ENCODE results near the gene ODAD2. TPM values are rescaled to one million over a fixed set of nuclear protein-coding genes. Genes with fewer than 3 reads are reported as not detected.

Gene ODAD2
- total RNA-seq, 1 experiment from 2014 or later: 4.1 TPM

- H3K36me3 Mint-ChIP-seq: peaks cover 5% of the 10 kb centered on the region
- peaks cover 3% of the 10 kb centered on the region; the same call in 1 of the 2 replicates for H3K27me3 Mint-ChIP-seq (ENCODE audit: low read depth)
- ATAC-seq (peak; percentile 80), DNase-seq (ENCODE audit: low spot score) (no peak)
- TF ChIP-seq MAX (CRISPR knock-in tag; IDR thresholded peaks at IDR 0.05) (no peak), CBFB (CRISPR knock-in tag; IDR thresholded peaks at IDR 0.05; ENCODE audit: low read depth) (no peak), ATF2 (CRISPR knock-in tag; IDR thresholded peaks at IDR 0.05; ENCODE audit: borderline replicate concordance, low read depth) (no peak), CREB1 (CRISPR knock-in tag; IDR thresholded peaks at IDR 0.05) (no peak), ZNF317 (CRISPR knock-in tag; IDR thresholded peaks at IDR 0.05; ENCODE audit: borderline replicate concordance, low read depth) (no peak), ZNF416 (CRISPR knock-in tag; IDR thresholded peaks at IDR 0.05) (no peak), NR2C2 (CRISPR knock-in tag; IDR thresholded peaks at IDR 0.05) (no peak), TP53 (CRISPR knock-in tag; IDR thresholded peaks at IDR 0.05) (no peak), HMGA2 (CRISPR knock-in tag; IDR thresholded peaks at IDR 0.05) (no peak), ZNF512 (CRISPR knock-in tag; IDR thresholded peaks at IDR 0.05; ENCODE audit: borderline replicate concordance) (no peak), SP1 (CRISPR knock-in tag; conservative IDR thresholded peaks at IDR 0.05) (no peak), SMAD3 (CRISPR knock-in tag; IDR thresholded peaks at IDR 0.05; ENCODE audit: borderline replicate concordance) (no peak)
- no peak overlapping the region for H3K4me3 Mint-ChIP-seq
- H3K9me3 Mint-ChIP-seq: peaks cover 9% of the 10 kb centered on the region
- POLR2A ChIA-PET: interaction anchor here (0.6 kb wide), 1 partner anchor 170 kb away, joined by 4 read pairs; no protein-coding TSS in a partner anchor
- H3K4me1 Mint-ChIP-seq: peaks cover 9% of the 10 kb centered on the region
- no peak overlapping the region for H3K27ac Mint-ChIP-seq
- CTCF ChIA-PET: no interaction called here
Measured at GRCh38 chr10:28012990-28013515, 14.2 kb upstream of the ODAD2 start.

- ATAC-seq (no peak), DNase-seq (ENCODE audit: low spot score) (no peak)
- Mint-ChIP-seq H3K4me3 (no peak overlapping the region), H3K27ac (no peak overlapping the region), H3K27me3 (ENCODE audit: low read depth) (peaks cover 3% of the 10 kb centered on the region; the same call in 1 of the 2 replicates), H3K36me3 (peaks cover 9% of the 10 kb centered on the region), H3K9me3 (peaks cover 14% of the 10 kb centered on the region), H3K4me1 (peaks cover 9% of the 10 kb centered on the region)
- ChIA-PET POLR2A (no interaction called here), CTCF (no interaction called here)
- TF ChIP-seq ZNF317 (CRISPR knock-in tag; IDR thresholded peaks at IDR 0.05; ENCODE audit: borderline replicate concordance, low read depth): peak; percentile 63; the same call in 1 of the 2 replicates
- no peak for TF ChIP-seq MYBL2 (CRISPR knock-in tag; IDR thresholded peaks at IDR 0.05)
Measured at GRCh38 chr10:28010821-28011220, 11.9 kb upstream of the ODAD2 start.

GRCh38 chr10:28008054-28008453 lies 9.2 kb upstream of the ODAD2 start:
- CTCF ChIA-PET: no interaction called here
- no peak overlapping the region for H3K27ac Mint-ChIP-seq
- no peaks in the 10 kb centered on the region; the same call in none of the 2 replicates for H3K27me3 Mint-ChIP-seq (ENCODE audit: low read depth)
- ATAC-seq (no peak), DNase-seq (ENCODE audit: low spot score) (no peak)
- peaks cover 24% of the 10 kb centered on the region for H3K4me1 Mint-ChIP-seq
- POLR2A ChIA-PET: no interaction called here
- peaks cover 4% of the 10 kb centered on the region; the same call in 1 of the 2 replicates for H3K36me3 Mint-ChIP-seq
- peaks cover 7% of the 10 kb centered on the region for H3K9me3 Mint-ChIP-seq
- no peak overlapping the region for H3K4me3 Mint-ChIP-seq
- TF ChIP-seq EMX1 (CRISPR knock-in tag; IDR thresholded peaks at IDR 0.05) (no peak), NR3C1 (CRISPR knock-in tag; conservative IDR thresholded peaks at IDR 0.05; ENCODE audit: low read depth) (no peak), E2F1 (CRISPR knock-in tag; IDR thresholded peaks at IDR 0.05) (no peak), FOXP1 (CRISPR knock-in tag; IDR thresholded peaks at IDR 0.05; ENCODE audit: borderline replicate concordance) (no peak), MXD4 (CRISPR knock-in tag; IDR thresholded peaks at IDR 0.05; ENCODE audit: borderline replicate concordance) (no peak), GTF2I (CRISPR knock-in tag; conservative IDR thresholded peaks at IDR 0.05) (no peak), IRF1 (CRISPR knock-in tag; IDR thresholded peaks at IDR 0.05) (no peak), ERG (CRISPR knock-in tag; IDR thresholded peaks at IDR 0.05) (no peak), ATF6 (CRISPR knock-in tag; IDR thresholded peaks at IDR 0.05) (no peak), CTCF (IDR thresholded peaks at IDR 0.05) (no peak)

Data from WTC11 (cell line).